HepG2 (cell line): ENCODE measurements around the gene RPL38. TPM values are rescaled to one million over a fixed set of nuclear protein-coding genes. Genes with fewer than 3 reads are reported as not detected.
A peak's percentile ranks its signal among the peaks of the same experiment; 100 is the strongest.

Source experiments
- ATF1 ChIP-seq: IDR thresholded peaks from 2 replicates; pipeline ENCODE4 v1.6.1; 2016; ENCODE audit warnings: mild to moderate bottlenecking, control low read depth
- ATF3 ChIP-seq: sonication (generic); formaldehyde crosslinking; IDR thresholded peaks from 2 replicates; pipeline ENCODE4 v1.4.0; 2020; ENCODE audit warnings: missing genetic modification reagents
- BCL3 ChIP-seq: sonication (generic); formaldehyde crosslinking; IDR thresholded peaks from 2 replicates; pipeline ENCODE4 v1.5.1; 2020; ENCODE audit warnings: mild to moderate bottlenecking, missing genetic modification reagents, moderate library complexity
- CBX1 ChIP-seq: IDR thresholded peaks from one replicate; pipeline ENCODE4 v1.6.1; 2016; ENCODE audit warnings: antibody characterized with exemption, low read depth
- CENPX ChIP-seq: sonication (generic); formaldehyde crosslinking; IDR thresholded peaks from 2 replicates; pipeline ENCODE4 v1.9.0; 2021; ENCODE audit warnings: mild to moderate bottlenecking, missing genetic modification reagents, moderate library complexity
- CHCHD3 ChIP-seq: sonication (generic); formaldehyde crosslinking; IDR thresholded peaks from 2 replicates; pipeline ENCODE4 v1.8.0; 2022; ENCODE audit warnings: mild to moderate bottlenecking, missing genetic modification reagents, moderate library complexity
- FOXK2 ChIP-seq: fragments of 450-650 bp; IDR thresholded peaks from 2 replicates; pipeline ENCODE4 v1.6.1; 2016
- FOXM1 ChIP-seq: sonication (generic); formaldehyde crosslinking; IDR thresholded peaks from 2 replicates; pipeline ENCODE4 v1.5.0; 2020; ENCODE audit warnings: missing genetic modification reagents
- ISX ChIP-seq: sonication (generic); formaldehyde crosslinking; conservative IDR thresholded peaks from 2 replicates; pipeline ENCODE4 v1.5.0; 2020; ENCODE audit warnings: missing genetic modification reagents
- MAF1 ChIP-seq: sonication (generic); formaldehyde crosslinking; IDR thresholded peaks from 2 replicates; pipeline ENCODE4 v1.5.0; 2020; ENCODE audit warnings: missing genetic modification reagents, borderline replicate concordance
- MTA1 ChIP-seq: sonication (generic); formaldehyde crosslinking; IDR thresholded peaks from 2 replicates; pipeline ENCODE4 v1.4.0; 2020; ENCODE audit warnings: missing genetic modification reagents, mild to moderate bottlenecking, borderline replicate concordance
- ONECUT2 ChIP-seq: sonication (generic); formaldehyde crosslinking; IDR thresholded peaks from 2 replicates; pipeline ENCODE4 v1.4.0; 2020; ENCODE audit warnings: missing genetic modification reagents
- REST ChIP-seq, 2 experiments: IDR thresholded peaks; 2 replicates each; pipeline ENCODE4 v1.6.1; 2011 to 2012; ENCODE audit warnings: low read length in 2 of 2, borderline replicate concordance in 1 of 2, low read depth in 1 of 2, mild to moderate bottlenecking in 1 of 2, moderate library complexity in 1 of 2
- RFXAP ChIP-seq: sonication (generic); formaldehyde crosslinking; IDR thresholded peaks from 2 replicates; pipeline ENCODE4 v1.4.0; 2020; ENCODE audit warnings: missing genetic modification reagents, borderline replicate concordance
- SMAD3 ChIP-seq: sonication (generic); formaldehyde crosslinking; IDR thresholded peaks from 2 replicates; pipeline ENCODE4 v1.4.0; 2020; ENCODE audit warnings: missing genetic modification reagents
- YEATS2 ChIP-seq: sonication (generic); formaldehyde crosslinking; IDR thresholded peaks from 2 replicates; pipeline ENCODE4 v1.4.0; 2020; ENCODE audit warnings: missing genetic modification reagents, borderline replicate concordance
- ZFP41 ChIP-seq: sonication (generic); formaldehyde crosslinking; IDR thresholded peaks from 2 replicates; pipeline ENCODE4 v1.4.0; 2020; ENCODE audit warnings: mild to moderate bottlenecking, missing genetic modification reagents, borderline replicate concordance
- ZMAT3 ChIP-seq: sonication (generic); formaldehyde crosslinking; conservative IDR thresholded peaks from 2 replicates; pipeline ENCODE4 v1.7.0; 2021; ENCODE audit warnings: missing genetic modification reagents
- ZNF282 ChIP-seq: fragments of 450-650 bp; IDR thresholded peaks from 2 replicates; pipeline ENCODE4 v1.6.1; 2018; ENCODE audit not compliant: partially characterized antibody
- ZNF550 ChIP-seq: sonication (generic); formaldehyde crosslinking; IDR thresholded peaks from 2 replicates; pipeline ENCODE4 v1.4.0; 2020; ENCODE audit warnings: mild to moderate bottlenecking, missing genetic modification reagents, borderline replicate concordance
- ZNF564 ChIP-seq: sonication (generic); formaldehyde crosslinking; IDR thresholded peaks from 2 replicates; pipeline ENCODE4 v1.8.1; 2023; ENCODE audit warnings: mild to moderate bottlenecking, missing genetic modification reagents
- ZNF605 ChIP-seq: sonication (generic); formaldehyde crosslinking; IDR thresholded peaks from 2 replicates; pipeline ENCODE4 v1.8.0; 2022; ENCODE audit warnings: mild to moderate bottlenecking, missing genetic modification reagents
- ZNF770 ChIP-seq: sonication (generic); formaldehyde crosslinking; IDR thresholded peaks from 2 replicates; pipeline ENCODE4 v1.5.0; 2020; ENCODE audit warnings: mild to moderate bottlenecking, missing genetic modification reagents
- ZNF816 ChIP-seq: sonication (generic); formaldehyde crosslinking; IDR thresholded peaks from 2 replicates; pipeline ENCODE4 v1.8.0; 2022; ENCODE audit warnings: missing genetic modification reagents, mild to moderate bottlenecking, borderline replicate concordance
- polyA plus RNA-seq, 8 experiments: library from polyadenylated mRNA; depleted of rRNA in 3 of 8; stranded (reverse) in 7 of 8; unstranded in 1 of 8; fragments of >200 nt; fragmentation: Illumina TruSeq in 4 of 8; extraction: Trizol in 4 of 8; gene quantifications; 2 replicates each; pipeline versions ENCODE4 v1.2.1 to v1.2.3, GENCODE V29; 2011 to 2016; ENCODE audit warnings: low read depth in 4 of 8, missing spikeins in 1 of 8, mixed read lengths in 1 of 8; ENCODE audit not compliant: insufficient read depth in 1 of 8
- total RNA-seq, 5 experiments: library from RNA; depleted of rRNA; stranded (reverse); fragments of >200 nt; fragmentation: Illumina TruSeq; extraction: Trizol; gene quantifications; 2 replicates each; pipeline ENCODE4 v1.2.3, GENCODE V29; 2016; ENCODE audit warnings: low read depth in 1 of 5

RPL38 gene
- total and polyA plus RNA-seq, 2 of the 13 experiments (the other 11 are each of a cell fraction or from before 2014, with no cell fraction given): 2,370 to 2,372 TPM

GRCh38 chr17:74190807-74191406, 12.6 kb upstream of the RPL38 start (continued):
- TF ChIP-seq CENPX (no peak), ZNF282 (no peak), ZMAT3 (CRISPR knock-in tag) (no peak), ATF3 (CRISPR knock-in tag) (no peak), REST (IDR thresholded peaks at IDR 0.05; ENCODE audit: borderline replicate concordance in 1 of 2, low read depth in 1 of 2, low read length in 2 of 2) (peak; percentile 97 to 98), ZNF816 (CRISPR knock-in tag) (no peak), BCL3 (CRISPR knock-in tag) (no peak), MTA1 (CRISPR knock-in tag) (no peak), ZNF550 (CRISPR knock-in tag) (no peak), ISX (CRISPR knock-in tag) (peak; percentile 85; the same call in 1 of the 2 replicates), ZFP41 (CRISPR knock-in tag) (no peak), YEATS2 (no peak), SMAD3 (peak; percentile 81; the same call in 1 of the 2 replicates), ATF1 (no peak), CHCHD3 (CRISPR knock-in tag) (no peak), FOXM1 (CRISPR knock-in tag) (0 out of 2 replicates have a peak, but pooled peaks have one; percentile 72), ZNF770 (CRISPR knock-in tag) (no peak), FOXK2 (no peak), CBX1 (no peak), ZNF605 (CRISPR knock-in tag) (peak; percentile 59; the same call in 1 of the 2 replicates), ZNF564 (CRISPR knock-in tag) (0 out of 2 replicates have a peak, but pooled peaks have one; percentile 51), MAF1 (CRISPR knock-in tag) (no peak), RFXAP (CRISPR knock-in tag) (no peak), ONECUT2 (CRISPR knock-in tag) (0 out of 2 replicates have a peak, but pooled peaks have one; percentile 35)
